Measurements from ENCODE around the gene SORT1.

- no peak for TF ChIP-seq CTCF (IDR thresholded peaks at IDR 0.05)
- no peak for TF ChIP-seq POLR2A (IDR thresholded peaks at IDR 0.05)
Measured at GRCh38 chr1:109369167-109369746, 28.5 kb downstream of the SORT1 start.

All from Peyer's patch (tissue), 4 donors.